GM20431 (cell line): Measurements from ENCODE around the gene PDE6B.

Experiments used
- in situ Hi-C: fragments of 300-500 bp; cut with MseI, MboI; formaldehyde crosslinking; loops from one replicate; pipeline ENCODE4 v1.15.0; 2020; ENCODE audit warnings: low sequenced_read_pairs; ENCODE audit not compliant: unreplicated experiment

PDE6B gene

DNA sequence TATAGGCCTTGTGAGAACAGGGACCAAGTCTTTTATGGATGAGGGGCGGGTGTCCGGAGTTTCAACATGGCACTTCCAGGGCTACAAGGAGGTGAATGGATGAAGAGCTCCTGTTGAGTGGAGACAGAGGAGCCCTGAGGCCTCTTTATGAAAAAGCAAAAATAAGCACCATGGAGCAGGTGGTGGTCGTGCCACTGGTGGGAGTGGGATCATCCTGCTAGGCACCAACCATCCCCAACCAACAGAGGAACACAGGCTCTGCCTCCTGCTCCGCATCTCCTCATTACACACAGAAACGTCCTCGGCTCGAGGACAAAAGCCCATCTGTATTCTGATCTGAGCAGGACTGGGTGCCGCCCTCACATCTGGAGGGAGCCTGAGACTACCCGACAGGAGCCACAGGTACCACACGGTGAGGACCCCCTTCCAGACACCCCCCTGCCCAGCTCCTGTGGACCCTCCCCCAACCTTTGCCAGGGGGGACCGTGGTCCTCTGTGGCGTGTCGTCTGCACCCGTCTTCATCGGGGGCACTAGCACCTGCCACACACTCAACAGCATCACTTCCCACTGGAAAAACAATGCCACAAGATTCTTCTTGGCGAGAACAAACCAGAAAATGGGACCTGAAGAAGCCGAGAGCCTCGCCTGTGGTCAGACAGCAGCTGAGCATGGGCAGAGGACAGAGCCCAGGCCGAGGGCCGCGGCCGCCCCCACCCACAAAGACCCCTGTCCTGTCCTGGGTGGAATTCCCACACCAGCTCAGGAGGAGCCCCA, 3.9 kb upstream of the PDE6B start:
- in situ Hi-C loops = no loop called here

GRCh38 chr4:622071-622995, 3.0 kb upstream of the PDE6B start:
- in situ Hi-C loops = no loop called here

DNA sequence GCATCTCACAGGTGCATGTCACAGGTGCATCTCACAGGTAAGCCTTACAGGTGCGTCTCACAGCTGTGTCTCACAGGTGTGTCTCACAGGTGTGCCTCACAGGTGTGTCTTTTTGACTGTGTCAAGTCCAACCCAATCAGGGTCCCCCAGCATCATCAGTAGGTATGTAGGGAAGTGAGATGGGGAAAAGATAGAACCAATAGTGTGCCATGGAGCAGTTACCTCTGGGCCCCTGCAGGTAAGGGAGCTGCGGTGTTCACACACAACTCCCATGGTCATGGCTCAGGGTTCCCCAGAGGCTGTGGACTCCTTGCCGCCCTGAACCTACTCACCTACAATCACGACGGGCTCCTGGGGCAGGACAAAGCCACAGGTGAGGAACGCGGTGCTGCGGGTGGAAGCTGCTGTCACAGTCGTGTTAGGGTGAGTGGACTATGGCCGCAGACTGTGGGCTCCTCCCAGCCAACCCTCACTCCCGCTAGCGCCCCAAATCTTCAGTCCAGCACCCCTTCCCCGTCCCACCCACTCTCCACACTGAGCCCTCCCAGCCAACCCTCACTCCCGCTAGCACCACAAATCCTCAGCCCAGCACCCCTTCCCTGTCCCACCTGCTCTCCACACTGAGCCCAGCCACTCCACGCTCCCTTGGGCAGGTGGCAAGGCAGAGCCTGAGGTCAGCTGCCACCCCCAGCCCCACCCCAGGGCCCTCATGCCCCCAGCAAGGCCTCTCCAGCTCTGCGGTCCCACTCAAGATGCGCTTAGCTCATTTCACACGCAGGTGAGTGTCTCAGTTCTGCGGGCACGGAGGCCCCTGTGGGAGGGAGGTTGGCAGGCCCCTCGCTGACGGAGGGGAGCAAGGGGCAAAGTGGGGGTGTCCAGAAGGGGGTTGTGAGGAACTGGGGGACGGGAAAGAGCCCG, 2.1 kb upstream of the PDE6B start:
- in situ Hi-C loops = no loop called here

- in situ Hi-C loops = no loop called here
Measured at GRCh38 chr4:623914-624566, 1.3 kb upstream of the PDE6B start.

GRCh38 chr4:625631-626161, 323 bp downstream of the PDE6B start:
- in situ Hi-C loops = no loop called here

GRCh38 chr4:626201-627091, 1.1 kb downstream of the PDE6B start:
- in situ Hi-C loops = no loop called here

GRCh38 chr4:627347-628125, 2.2 kb downstream of the PDE6B start:
- in situ Hi-C loops = no loop called here

DNA sequence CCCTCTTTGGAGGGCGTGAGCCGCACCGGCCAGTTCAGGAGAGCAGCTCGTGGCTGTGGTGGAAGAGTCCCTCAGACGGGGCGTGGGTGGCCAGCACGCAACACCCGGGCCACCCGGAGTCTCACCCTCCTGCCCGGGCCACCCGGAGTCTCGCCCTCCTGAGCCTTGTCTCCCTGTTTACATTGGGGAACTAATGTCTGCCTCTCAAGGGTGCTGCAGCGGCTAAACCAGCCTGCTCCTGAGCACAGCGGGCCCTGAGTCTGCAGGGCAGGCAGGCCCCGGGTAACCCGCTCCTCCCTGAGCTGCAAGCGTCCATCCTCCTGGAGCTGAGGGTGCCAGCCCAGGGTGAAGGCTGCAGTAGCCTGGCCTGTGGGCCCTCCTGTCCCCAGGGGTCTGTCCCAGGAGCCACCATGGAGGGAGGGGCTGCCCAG, 3.0 kb downstream of the PDE6B start:
- in situ Hi-C loops = no loop called here

DNA sequence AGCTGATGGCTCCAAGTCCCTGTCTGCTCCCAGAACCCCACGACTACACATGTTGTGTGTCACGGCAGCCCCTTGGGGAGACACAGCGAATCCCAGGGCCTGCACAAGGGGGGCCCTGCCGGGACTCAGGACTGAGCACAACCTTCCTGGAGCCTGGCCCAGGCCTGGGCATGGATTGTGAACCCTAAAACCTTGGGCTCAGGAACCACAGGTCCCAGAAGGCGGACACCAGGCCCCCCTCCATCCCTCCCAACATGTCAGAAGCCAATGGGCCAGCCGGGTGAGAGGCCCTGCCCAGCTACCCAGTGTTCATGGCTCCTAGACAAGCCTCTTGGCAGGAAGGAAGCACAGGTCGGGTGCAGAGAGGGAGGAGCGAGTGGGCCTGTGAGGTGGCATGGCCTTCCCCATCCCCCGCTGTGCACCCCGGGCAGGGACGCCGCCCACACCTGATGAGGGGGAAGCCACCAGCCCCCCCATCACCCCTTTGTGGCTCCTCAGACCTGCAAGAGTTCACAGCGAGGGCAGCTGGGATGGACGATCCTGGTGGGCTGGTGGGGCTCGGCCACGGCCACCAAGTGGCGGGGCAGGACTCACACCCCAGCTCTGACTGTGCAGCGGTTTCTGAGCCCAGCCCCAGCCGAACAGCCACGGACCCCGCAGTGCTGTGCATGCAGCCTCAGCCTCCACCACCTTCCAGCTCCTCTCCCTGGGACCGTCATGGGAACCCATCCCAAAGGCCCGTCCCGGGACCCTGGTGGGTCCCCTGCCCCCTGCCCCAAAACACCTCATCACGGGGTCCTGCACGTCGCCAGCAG, 3.7 kb downstream of the PDE6B start:
- in situ Hi-C loops = no loop called here

GRCh38 chr4:629636-629914, 4.2 kb downstream of the PDE6B start:
- in situ Hi-C loops = no loop called here

DNA sequence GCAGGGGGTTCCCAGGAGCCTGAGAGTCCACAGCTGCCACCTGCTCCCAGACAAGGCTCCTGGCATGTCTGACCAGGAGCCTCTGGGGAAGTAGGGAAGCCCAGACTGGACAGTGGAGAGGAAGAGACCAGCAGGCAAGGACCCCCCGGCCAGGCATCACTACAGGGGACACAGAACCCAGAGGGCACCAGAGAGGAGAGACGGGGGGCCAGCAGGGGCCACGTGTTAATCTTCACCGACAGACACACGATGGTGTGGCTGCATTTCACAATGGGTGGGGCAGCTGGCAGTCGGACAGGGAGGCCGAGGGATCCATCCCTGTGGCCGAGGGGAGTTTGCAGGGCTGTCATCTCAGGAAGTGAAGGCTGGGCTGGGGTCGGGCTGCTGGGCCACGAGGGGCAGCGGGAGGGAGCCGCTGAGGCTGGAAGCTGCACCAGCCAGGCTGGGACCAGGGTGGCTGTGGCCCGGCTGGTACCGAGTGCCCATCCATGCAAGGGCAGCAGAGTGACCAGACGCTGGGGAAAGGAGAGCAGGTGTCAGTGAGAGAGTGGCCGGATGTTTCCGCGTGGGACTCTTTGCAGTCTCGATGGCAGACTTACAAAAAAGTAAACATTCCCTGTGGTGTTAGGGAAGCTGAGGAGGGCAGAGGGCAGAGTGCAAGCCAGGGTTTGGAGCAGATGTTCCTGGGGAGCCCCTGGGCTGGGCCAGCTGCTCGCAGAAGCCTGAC, 4.7 kb downstream of the PDE6B start:
- in situ Hi-C loops = no loop called here

GRCh38 chr4:630656-631055, 5.3 kb downstream of the PDE6B start:
- in situ Hi-C loops = no loop called here

- in situ Hi-C loops = no loop called here
Measured at GRCh38 chr4:632196-632790, 6.9 kb downstream of the PDE6B start.

DNA sequence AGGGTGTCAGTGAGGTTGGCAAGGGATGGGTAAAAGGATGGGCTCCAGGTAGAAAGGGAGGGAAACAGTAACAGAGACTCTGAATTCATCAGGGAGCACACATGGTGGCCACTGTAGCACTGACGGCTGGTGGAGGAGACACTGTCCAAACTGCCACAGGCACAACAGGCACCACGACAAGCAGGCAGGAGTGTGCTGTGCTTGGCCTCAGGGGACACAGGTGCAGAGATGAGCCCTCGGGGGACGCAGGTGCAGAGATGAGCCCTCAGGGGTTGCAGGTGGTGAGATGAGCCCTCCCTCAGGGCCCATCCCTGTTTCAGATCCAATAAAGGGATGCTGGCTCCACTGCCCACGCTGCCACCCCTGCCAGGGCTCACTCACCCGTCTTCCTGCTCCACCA, 7.6 kb downstream of the PDE6B start:
- in situ Hi-C loops = no loop called here

DNA sequence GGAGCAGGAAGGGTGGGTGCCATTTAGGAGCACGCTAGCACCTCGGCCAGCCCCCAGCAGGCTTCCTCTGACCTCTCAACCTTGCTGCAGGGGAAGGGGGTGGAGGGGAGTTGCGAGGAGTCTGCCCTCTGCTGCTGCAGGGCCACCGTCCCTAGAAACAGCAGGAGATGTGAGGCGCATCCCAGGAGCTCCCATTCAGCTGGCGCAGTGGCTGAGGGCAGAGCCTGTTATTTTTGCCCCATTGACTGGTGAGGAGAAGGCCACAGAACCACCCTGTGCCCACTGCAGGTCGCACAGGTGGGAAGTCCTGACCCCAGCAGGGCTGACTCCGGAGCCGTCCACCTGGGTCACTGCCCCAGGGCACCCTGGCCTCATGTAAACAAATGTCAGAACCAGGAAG, 8.0 kb downstream of the PDE6B start:
- in situ Hi-C loops = no loop called here

DNA sequence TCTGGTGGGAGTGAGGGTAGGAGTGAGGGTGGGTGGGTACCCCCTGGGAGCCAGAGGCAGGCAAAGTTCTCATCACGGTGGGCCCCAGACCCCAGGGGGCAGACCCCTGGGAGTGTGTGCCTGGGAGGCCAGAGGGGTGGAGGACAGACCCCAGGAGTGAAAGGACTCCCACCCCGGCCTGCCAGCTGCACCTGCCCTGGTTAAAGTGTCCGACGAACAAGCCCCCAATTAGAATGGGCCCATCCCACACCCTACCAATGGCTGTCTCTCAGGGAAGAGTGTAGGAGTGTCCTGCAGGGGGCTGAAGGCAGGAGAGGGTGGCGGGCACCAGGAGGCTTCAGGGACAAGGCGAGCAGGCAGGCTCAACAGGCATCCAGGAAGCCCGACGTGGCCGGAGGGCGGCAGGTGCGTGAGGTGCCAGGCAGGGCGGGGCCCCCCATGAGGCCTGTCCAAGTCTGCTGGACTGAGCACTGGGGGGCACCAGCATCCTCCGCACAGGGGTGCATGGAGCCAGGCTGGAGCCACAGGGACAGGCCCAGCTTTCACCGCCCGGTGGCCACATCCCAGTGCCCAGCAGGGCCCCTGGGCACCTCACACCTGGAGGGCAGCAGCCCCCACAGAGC, 8.7 kb downstream of the PDE6B start:
- in situ Hi-C loops = no loop called here
